ENCODE results near the gene EHD2.
"Not testable (repeated sequence)": the region's sequence is repeated elsewhere in the genome, so short reads cannot be mapped to it uniquely, and the experiment has no call there.

Gene EHD2

GRCh38 chr19:47780215-47780551 is 67.0 kb downstream of the EHD2 start:
- Histone ChIP-seq H3K4me3 (ENCODE audit: insufficient read depth, low read length, poor library complexity, severe bottlenecking) (no peak overlapping the region), H3K36me3 (ENCODE audit: low read length) (no peaks in the 10 kb centered on the region), H2AFZ (ENCODE audit: low read depth, low read length, severe bottlenecking) (no peak overlapping the region), H4K20me1 (ENCODE audit: low read depth, low read length) (no peaks in the 10 kb centered on the region), H3K9me2 (replicated peaks; ENCODE audit: insufficient read depth, low read length) (no peaks in the 10 kb centered on the region), H3K27ac (ENCODE audit: low read depth, low read length) (no peak overlapping the region), H3K4me2 (ENCODE audit: low read depth, low read length, poor library complexity, severe bottlenecking) (no peak overlapping the region), H3F3A (ENCODE audit: insufficient read depth) (no peaks in the 10 kb centered on the region), H3K9ac (ENCODE audit: low read length) (no peak overlapping the region), H3K79me2 (ENCODE audit: insufficient read depth, low read length) (no peaks in the 10 kb centered on the region), H3K9me3 (ENCODE audit: insufficient read depth, low read length) (no peaks in the 10 kb centered on the region), H3K27me3 (ENCODE audit: low read length) (no peaks in the 10 kb centered on the region)
- no peak for TF ChIP-seq CTCF (IDR thresholded peaks at IDR 0.05; ENCODE audit: insufficient read depth, low read length, poor library complexity, severe bottlenecking)
- no peak for TF ChIP-seq EZH2phosphoT487 (conservative IDR thresholded peaks at IDR 0.05; ENCODE audit: low read length)

GRCh38 chr19:47781590-47782262 is 68.5 kb downstream of the EHD2 start:
- Histone ChIP-seq H3K27me3 (ENCODE audit: low read length) (no peaks in the 10 kb centered on the region), H3K79me2 (ENCODE audit: insufficient read depth, low read length) (no peaks in the 10 kb centered on the region), H2AFZ (ENCODE audit: low read depth, low read length, severe bottlenecking) (no peak overlapping the region), H3K27ac (ENCODE audit: low read depth, low read length) (no peak overlapping the region), H3K4me3 (ENCODE audit: insufficient read depth, low read length, poor library complexity, severe bottlenecking) (no peak overlapping the region), H4K20me1 (ENCODE audit: low read depth, low read length) (no peaks in the 10 kb centered on the region), H3K9ac (ENCODE audit: low read length) (no peak overlapping the region), H3K36me3 (ENCODE audit: low read length) (no peaks in the 10 kb centered on the region), H3K9me2 (replicated peaks; ENCODE audit: insufficient read depth, low read length) (no peaks in the 10 kb centered on the region), H3F3A (ENCODE audit: insufficient read depth) (no peaks in the 10 kb centered on the region), H3K9me3 (ENCODE audit: insufficient read depth, low read length) (no peaks in the 10 kb centered on the region), H3K4me2 (ENCODE audit: low read depth, low read length, poor library complexity, severe bottlenecking) (no peak overlapping the region)
- TF ChIP-seq EZH2phosphoT487 (conservative IDR thresholded peaks at IDR 0.05; ENCODE audit: low read length) (no peak), CTCF (IDR thresholded peaks at IDR 0.05; ENCODE audit: insufficient read depth, low read length, poor library complexity, severe bottlenecking) (no peak)

DNA sequence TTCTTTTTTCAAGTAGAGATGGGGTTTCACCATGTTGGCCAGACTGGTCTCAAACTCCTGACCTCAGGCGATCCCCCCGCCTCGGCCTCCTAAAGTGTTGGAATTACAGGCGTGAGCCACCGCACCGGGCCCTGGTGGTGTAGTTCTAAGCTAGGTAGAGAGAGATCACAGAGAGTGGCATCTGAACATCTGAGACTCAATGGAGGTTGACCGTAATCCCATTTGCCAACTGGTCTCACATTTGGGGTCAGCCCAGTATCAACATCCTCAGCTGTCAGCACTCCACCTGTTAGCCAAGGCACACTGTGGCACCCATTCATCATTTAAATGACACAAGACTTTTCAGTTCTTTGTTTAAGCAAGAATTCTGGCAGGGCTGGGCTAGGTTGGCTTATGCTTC is 73.3 kb downstream of the EHD2 start:
- H3F3A ChIP-seq (ENCODE audit: insufficient read depth), result no peaks in the 10 kb centered on the region
- no peak for TF ChIP-seq CTCF (IDR thresholded peaks at IDR 0.05; ENCODE audit: insufficient read depth, low read length, poor library complexity, severe bottlenecking)
- TF ChIP-seq EZH2phosphoT487 (conservative IDR thresholded peaks at IDR 0.05; ENCODE audit: low read length), result no peak
- H3K4me2 ChIP-seq (ENCODE audit: low read depth, low read length, poor library complexity, severe bottlenecking), result no peak overlapping the region
- H3K27me3 ChIP-seq (ENCODE audit: low read length), result no peaks in the 10 kb centered on the region
- H3K4me3 ChIP-seq (ENCODE audit: insufficient read depth, low read length, poor library complexity, severe bottlenecking), result no peak overlapping the region
- no peak overlapping the region for H3K9ac ChIP-seq (ENCODE audit: low read length)
- H3K79me2 ChIP-seq (ENCODE audit: insufficient read depth, low read length), result no peaks in the 10 kb centered on the region
- H3K9me3 ChIP-seq (ENCODE audit: insufficient read depth, low read length), result no peaks in the 10 kb centered on the region
- no peaks in the 10 kb centered on the region for H4K20me1 ChIP-seq (ENCODE audit: low read depth, low read length)
- no peak overlapping the region for H2AFZ ChIP-seq (ENCODE audit: low read depth, low read length, severe bottlenecking)
- H3K9me2 ChIP-seq (replicated peaks; ENCODE audit: insufficient read depth, low read length), result no peaks in the 10 kb centered on the region
- no peaks in the 10 kb centered on the region for H3K36me3 ChIP-seq (ENCODE audit: low read length)
- no peak overlapping the region for H3K27ac ChIP-seq (ENCODE audit: low read depth, low read length)

DNA sequence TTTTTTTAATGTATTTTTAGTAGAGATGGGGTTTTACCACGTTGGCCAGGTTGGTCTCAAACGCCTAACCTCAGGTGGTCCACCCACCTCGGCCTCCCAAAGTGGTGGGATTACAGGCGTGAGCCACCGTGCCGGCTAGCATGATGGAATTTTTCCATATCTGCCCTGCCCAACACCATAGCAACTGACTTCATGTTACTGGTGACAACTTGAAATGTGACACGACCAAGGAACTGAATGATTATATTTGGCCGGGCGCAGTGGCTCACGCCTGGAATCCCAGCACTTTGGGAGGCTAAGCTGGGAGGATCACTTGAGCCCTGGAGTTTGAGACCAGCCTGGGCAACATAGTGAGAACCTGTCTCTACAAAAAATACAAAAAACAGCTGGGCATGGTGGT is 74.1 kb downstream of the EHD2 start:
- H4K20me1 ChIP-seq (ENCODE audit: low read depth, low read length); H3K9me3 ChIP-seq (ENCODE audit: insufficient read depth, low read length); H3F3A ChIP-seq (ENCODE audit: insufficient read depth); H3K27ac ChIP-seq (ENCODE audit: low read depth, low read length); H2AFZ ChIP-seq (ENCODE audit: low read depth, low read length, severe bottlenecking); H3K4me3 ChIP-seq (ENCODE audit: insufficient read depth, low read length, poor library complexity, severe bottlenecking); H3K9me2 ChIP-seq (replicated peaks; ENCODE audit: insufficient read depth, low read length); H3K9ac ChIP-seq (ENCODE audit: low read length); H3K79me2 ChIP-seq (ENCODE audit: insufficient read depth, low read length); H3K36me3 ChIP-seq (ENCODE audit: low read length); H3K27me3 ChIP-seq (ENCODE audit: low read length); H3K4me2 ChIP-seq (ENCODE audit: low read depth, low read length, poor library complexity, severe bottlenecking): not testable (repeated sequence)

- H4K20me1 ChIP-seq (ENCODE audit: low read depth, low read length); H3K9me3 ChIP-seq (ENCODE audit: insufficient read depth, low read length); H3K79me2 ChIP-seq (ENCODE audit: insufficient read depth, low read length); H3K4me3 ChIP-seq (ENCODE audit: insufficient read depth, low read length, poor library complexity, severe bottlenecking); H3K36me3 ChIP-seq (ENCODE audit: low read length); H2AFZ ChIP-seq (ENCODE audit: low read depth, low read length, severe bottlenecking); H3K9me2 ChIP-seq (replicated peaks; ENCODE audit: insufficient read depth, low read length); H3K9ac ChIP-seq (ENCODE audit: low read length); H3K27ac ChIP-seq (ENCODE audit: low read depth, low read length); H3K27me3 ChIP-seq (ENCODE audit: low read length); H3K4me2 ChIP-seq (ENCODE audit: low read depth, low read length, poor library complexity, severe bottlenecking); H3F3A ChIP-seq (ENCODE audit: insufficient read depth): not testable (repeated sequence)
These were observed 76.6 kb downstream of the EHD2 start for GRCh38 chr19:47789811-47790210.

All from SU-DHL-6 (cell line).